ENCODE results near the gene TLR9. TPM values are rescaled to one million over a fixed set of nuclear protein-coding genes. Genes with fewer than 3 reads are reported as not detected.

Gene TLR9
- total RNA-seq, 1 donor from 2014 or later = not detected

DNA sequence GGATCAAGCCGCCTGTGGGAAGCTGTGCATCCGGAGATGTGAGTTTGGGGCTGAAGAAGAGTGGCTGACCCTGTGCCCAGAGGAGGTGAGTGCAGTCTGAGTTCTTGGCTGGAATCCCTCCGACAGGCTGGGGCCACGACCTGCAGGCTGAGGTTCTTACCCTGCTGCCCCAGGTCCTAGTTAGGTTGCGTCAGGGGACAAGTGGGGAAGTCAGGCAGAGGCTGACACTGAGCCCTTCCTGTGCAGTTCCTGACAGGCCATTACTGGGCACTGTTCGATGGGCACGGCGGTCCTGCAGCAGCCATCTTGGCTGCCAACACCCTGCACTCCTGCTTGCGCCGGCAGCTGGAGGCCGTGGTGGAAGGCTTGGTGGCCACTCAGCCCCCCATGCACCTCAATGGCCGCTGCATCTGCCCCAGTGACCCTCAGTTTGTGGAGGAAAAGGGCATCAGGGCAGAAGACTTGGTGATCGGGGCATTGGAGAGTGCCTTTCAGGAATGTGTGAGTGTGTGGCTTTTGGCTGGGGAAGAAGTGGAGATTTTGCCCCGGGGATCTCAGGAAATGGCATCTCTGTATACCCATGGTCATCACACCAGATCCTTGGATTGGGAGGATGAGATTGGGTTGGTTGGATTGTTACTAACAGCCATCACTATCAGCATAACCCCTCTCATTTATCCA is 21.4 kb upstream of the TLR9 start:
- TF ChIP-seq, protein P1, sequence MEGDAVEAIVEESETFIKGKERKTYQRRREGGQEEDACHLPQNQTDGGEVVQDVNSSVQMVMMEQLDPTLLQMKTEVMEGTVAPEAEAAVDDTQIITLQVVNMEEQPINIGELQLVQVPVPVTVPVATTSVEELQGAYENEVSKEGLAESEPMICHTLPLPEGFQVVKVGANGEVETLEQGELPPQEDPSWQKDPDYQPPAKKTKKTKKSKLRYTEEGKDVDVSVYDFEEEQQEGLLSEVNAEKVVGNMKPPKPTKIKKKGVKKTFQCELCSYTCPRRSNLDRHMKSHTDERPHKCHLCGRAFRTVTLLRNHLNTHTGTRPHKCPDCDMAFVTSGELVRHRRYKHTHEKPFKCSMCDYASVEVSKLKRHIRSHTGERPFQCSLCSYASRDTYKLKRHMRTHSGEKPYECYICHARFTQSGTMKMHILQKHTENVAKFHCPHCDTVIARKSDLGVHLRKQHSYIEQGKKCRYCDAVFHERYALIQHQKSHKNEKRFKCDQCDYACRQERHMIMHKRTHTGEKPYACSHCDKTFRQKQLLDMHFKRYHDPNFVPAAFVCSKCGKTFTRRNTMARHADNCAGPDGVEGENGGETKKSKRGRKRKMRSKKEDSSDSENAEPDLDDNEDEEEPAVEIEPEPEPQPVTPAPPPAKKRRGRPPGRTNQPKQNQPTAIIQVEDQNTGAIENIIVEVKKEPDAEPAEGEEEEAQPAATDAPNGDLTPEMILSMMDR (conservative IDR thresholded peaks at IDR 0.05; ENCODE audit: low read depth, low read length) = no peak
- no peak overlapping the region for H3K4me3 ChIP-seq (ENCODE audit: low read depth, low read length)
- no peak for DNase-seq (ENCODE audit: low read depth)

DNA sequence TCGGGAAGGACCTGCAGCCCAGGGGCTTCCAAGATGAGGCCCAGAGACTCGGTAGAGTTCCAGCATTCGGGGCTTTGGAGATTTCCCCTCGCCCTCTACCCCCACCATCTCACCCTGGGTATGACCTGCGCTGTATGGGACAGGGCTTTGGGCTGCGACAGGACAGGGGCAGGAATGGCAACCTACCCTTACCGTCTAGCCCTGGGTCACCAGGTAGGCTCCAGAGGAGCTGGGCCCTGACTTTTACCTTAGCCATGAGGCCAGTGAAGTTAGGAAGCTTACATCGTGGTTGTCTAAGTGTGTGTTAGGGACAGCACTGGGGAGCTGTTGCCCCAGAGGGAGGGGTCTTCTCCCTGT is 20.8 kb upstream of the TLR9 start:
- DNase-seq (ENCODE audit: low read depth) = no peak
- peak overlapping the region; percentile 58 for H3K4me3 ChIP-seq (ENCODE audit: low read depth, low read length)
- TF ChIP-seq, protein P1 (conservative IDR thresholded peaks at IDR 0.05; ENCODE audit: low read depth, low read length) = no peak

- H3K4me3 ChIP-seq (ENCODE audit: low read depth, low read length) = peak within 1 kb of the TSS; percentile 58
- DNase-seq (ENCODE audit: low read depth) = no peak
- TF ChIP-seq, protein P1 (conservative IDR thresholded peaks at IDR 0.05; ENCODE audit: low read depth, low read length) = no peak
Measured at GRCh38 chr3:52245322-52246263, 20.1 kb upstream of the TLR9 start, which contains the start of gene PPM1M. PPM1M (plus strand) TSS chr3:52245759; CDS start chr3:52245825, 66 bp downstream.

GRCh38 chr3:52243791-52244628 is 18.6 kb upstream of the TLR9 start:
- no peak for DNase-seq (ENCODE audit: low read depth)
- TF ChIP-seq, protein P1 (conservative IDR thresholded peaks at IDR 0.05; ENCODE audit: low read depth, low read length) = no peak
- H3K4me3 ChIP-seq (ENCODE audit: low read depth, low read length) = no peak overlapping the region

GRCh38 chr3:52242039-52242438 is 16.6 kb upstream of the TLR9 start:
- no peak for DNase-seq (ENCODE audit: low read depth)
- H3K4me3 ChIP-seq (ENCODE audit: low read depth, low read length) = no peak overlapping the region
- TF ChIP-seq, protein P1 (conservative IDR thresholded peaks at IDR 0.05; ENCODE audit: low read depth, low read length) = no peak

DNA sequence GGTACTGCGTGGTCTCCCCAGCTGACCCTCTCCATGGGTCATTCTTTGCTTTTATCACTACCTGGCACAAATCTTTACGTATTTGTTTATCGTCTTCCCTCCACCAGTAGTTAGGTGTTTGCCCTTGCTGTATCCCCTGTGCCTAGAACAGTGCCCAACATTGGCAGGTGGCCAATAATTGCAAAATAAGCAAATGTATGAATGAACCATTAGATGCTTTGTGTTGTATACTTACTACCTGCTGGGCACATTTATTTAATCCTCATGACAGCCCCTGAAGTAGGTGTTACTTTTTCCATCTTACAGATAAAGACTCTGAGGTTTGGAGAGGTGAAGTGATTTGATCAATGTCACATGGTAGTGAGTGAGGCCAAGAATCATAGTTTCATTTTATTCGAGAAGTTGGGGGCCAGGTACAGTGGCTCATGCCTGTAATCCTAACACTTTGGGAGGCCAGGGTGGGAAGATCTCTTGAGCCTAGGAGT is 15.5 kb upstream of the TLR9 start:
- no peak for DNase-seq (ENCODE audit: low read depth)
- no peak overlapping the region for H3K4me3 ChIP-seq (ENCODE audit: low read depth, low read length)
- TF ChIP-seq, protein P1 (conservative IDR thresholded peaks at IDR 0.05; ENCODE audit: low read depth, low read length) = no peak
